ENCODE data around the gene CACNA1C.

DNA sequence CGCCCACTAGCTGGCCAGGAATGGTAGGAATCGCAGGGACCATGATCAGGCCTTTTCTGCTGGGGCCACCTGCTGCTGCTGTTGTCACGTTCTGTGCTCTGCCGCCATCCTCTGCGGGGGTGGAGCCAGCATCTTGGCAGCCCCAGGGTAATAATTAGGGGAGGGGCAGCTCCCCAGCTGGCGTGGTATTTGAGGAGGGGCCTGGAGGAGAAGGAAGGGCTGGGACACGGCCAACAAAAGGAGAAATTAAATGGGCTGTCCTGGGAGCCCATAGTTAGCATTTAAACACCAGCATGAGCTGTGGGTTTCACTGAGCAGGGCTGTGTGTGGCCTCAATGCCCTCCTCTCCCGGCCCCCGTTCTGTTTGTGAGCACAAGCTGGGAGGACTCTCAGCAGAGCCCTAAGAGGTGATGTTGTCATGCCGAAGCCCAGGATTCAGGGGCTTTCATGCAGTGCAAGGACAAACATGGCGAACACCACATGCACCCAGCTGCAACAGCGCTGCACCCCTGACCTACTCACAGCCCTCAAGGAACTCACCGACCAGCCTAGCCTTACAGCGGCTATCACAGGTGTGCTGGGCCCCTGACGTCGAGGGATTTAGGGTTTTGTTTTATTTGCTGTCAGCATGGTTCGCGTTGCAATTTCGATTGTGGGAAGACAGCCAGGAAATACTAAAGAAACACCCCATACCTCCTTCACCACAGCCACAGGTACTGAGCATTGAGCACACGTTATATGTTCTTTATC is 324.3 kb downstream of the CACNA1C start:
- no peak for TF ChIP-seq GATA2 (IDR thresholded peaks at IDR 0.05; ENCODE audit: low read depth, low read length)
- no peak for TF ChIP-seq GATA3 (IDR thresholded peaks at IDR 0.05; ENCODE audit: low read depth, low read length)
